GM12878 (cell line): Measurements from ENCODE around the gene POLD4. TPM values are rescaled to one million over a fixed set of nuclear protein-coding genes. Genes with fewer than 3 reads are reported as not detected.
A peak's percentile ranks its signal among the peaks of the same experiment; 100 is the strongest.

Source experiments
- ATAC-seq: fragments of 200-7000 bp; cut with Tn5 transposase; 3 replicates; pipeline ENCODE4 v1.9.1; 2020; ENCODE audit warnings: mild to moderate bottlenecking, moderate library complexity
- BruUV-seq: library from RNA; stranded (reverse); fragments of 400-500 nt; replicated peaks from 2 replicates; lab custom pipeline; 2021; lab: Mats Ljungman, UMichigan
- CTCF ChIA-PET: fragments of 300-600 bp; sonication (Branson Sonifier 250); formaldehyde crosslinking; extraction: SDS; loops from one replicate; lab custom pipeline; 2021; ENCODE audit warnings: inconsistent platforms; lab: Yijun Ruan, JAX
- POLR2A ChIA-PET: fragments of 350-600 bp; formaldehyde crosslinking; extraction: SDS; loops from one replicate; lab custom pipeline; 2021; ENCODE audit warnings: inconsistent platforms; lab: Charles Lee
- RAD21 ChIA-PET: fragments of 300-600 bp; sonication (Branson Sonifier 250); formaldehyde crosslinking; loops from one replicate; lab custom pipeline; 2023; ENCODE audit warnings: antibody characterized with exemption; ENCODE audit not compliant: unreplicated experiment; lab: Charles Lee
- SMC1A ChIA-PET: fragments of 300-600 bp; sonication (Branson Sonifier 250); formaldehyde crosslinking; loops from one replicate; lab custom pipeline; 2023; ENCODE audit not compliant: unreplicated experiment, uncharacterized antibody; lab: Charles Lee
- DNase-seq: peaks from one replicate; pipeline ENCODE4 v3.0.0-alpha.2; 2011; ENCODE audit warnings: low read depth, low spot score
- FAIRE-seq: peaks from 3 replicates; lab custom pipeline; 2011; peaks lifted over from hg19 to GRCh38; lab: Jason Lieb, UNC
- H2AFZ ChIP-seq: 2 replicates; pipeline ENCODE4 v1.6.0; 2011; ENCODE audit warnings: low read depth, low read length, control low read depth; ENCODE audit not compliant: control insufficient read depth
- H3K27ac ChIP-seq: 2 replicates; pipeline ENCODE4 v1.5.1; 2011; ENCODE audit warnings: control low read depth; ENCODE audit not compliant: control insufficient read depth, insufficient read depth
- H3K27me3 ChIP-seq, 2 experiments: replicated peaks in 1 of 2; 2 replicates each; pipeline versions ENCODE4 v1.6.0 to v1.6.1; 2011; ENCODE audit warnings: low read length in 1 of 2; ENCODE audit not compliant: control insufficient read depth in 2 of 2, insufficient read depth in 2 of 2
- H3K36me3 ChIP-seq, 2 experiments: 2 replicates each; pipeline ENCODE4 v1.5.1; 2011; ENCODE audit warnings: low read length in 1 of 2; ENCODE audit not compliant: control insufficient read depth in 2 of 2, insufficient read depth in 2 of 2
- H3K4me1 ChIP-seq: 2 replicates; pipeline ENCODE4 v1.6.1; 2011; ENCODE audit warnings: mild to moderate bottlenecking, low read length, moderate library complexity, mixed read lengths; ENCODE audit not compliant: control insufficient read depth, insufficient read depth
- H3K4me2 ChIP-seq: 2 replicates; pipeline ENCODE4 v1.6.0; 2011; ENCODE audit warnings: control low read depth; ENCODE audit not compliant: control insufficient read depth, insufficient read depth
- H3K4me3 ChIP-seq: fragments of 200-600 bp; sonication (generic); 2 replicates; pipeline ENCODE4 v1.5.1; 2016
- H3K79me2 ChIP-seq: 2 replicates; pipeline ENCODE4 v1.6.0; 2011; ENCODE audit warnings: low read length; ENCODE audit not compliant: control insufficient read depth, insufficient read depth
- H3K9ac ChIP-seq: 2 replicates; pipeline ENCODE4 v1.8.0; 2011; ENCODE audit warnings: low read length, control low read depth, mixed read lengths; ENCODE audit not compliant: control insufficient read depth, insufficient read depth
- H3K9me3 ChIP-seq: replicated peaks from 3 replicates; pipeline ENCODE4 v1.5.1; 2011; ENCODE audit warnings: mild to moderate bottlenecking, low read length; ENCODE audit not compliant: control insufficient read depth, insufficient read depth
- H4K20me1 ChIP-seq: 2 replicates; pipeline ENCODE4 v1.6.0; 2011; ENCODE audit not compliant: control insufficient read depth, insufficient read depth
- DPF2 ChIP-seq: fragments of 450-650 bp; IDR thresholded peaks from 2 replicates; pipeline ENCODE4 v1.6.1; 2017; ENCODE audit warnings: mild to moderate bottlenecking
- ELK1 ChIP-seq: IDR thresholded peaks from 2 replicates; pipeline ENCODE4 v1.6.1; 2012; ENCODE audit warnings: low read depth, low read length, improper control_type of control experiment
- IKZF2 ChIP-seq, 2 experiments: fragments of 450-650 bp; IDR thresholded peaks; 2 replicates each; pipeline ENCODE4 v1.6.1; 2017; ENCODE audit warnings: mild to moderate bottlenecking in 2 of 2, moderate library complexity in 2 of 2
- JUND ChIP-seq: IDR thresholded peaks from 2 replicates; pipeline ENCODE4 v1.6.1; 2012; ENCODE audit warnings: low read depth, mild to moderate bottlenecking, low read length, improper control_type of control experiment, moderate library complexity
- NR2F1 ChIP-seq: fragments of 450-650 bp; conservative IDR thresholded peaks from 2 replicates; pipeline ENCODE4 v1.6.1; 2017; ENCODE audit warnings: mild to moderate bottlenecking
- PML ChIP-seq: IDR thresholded peaks from 2 replicates; pipeline ENCODE4 v1.6.1; 2012; ENCODE audit warnings: low read length, inconsistent platforms
- POLR2A ChIP-seq: IDR thresholded peaks from 2 replicates; pipeline ENCODE4 v1.6.1; 2011; ENCODE audit warnings: low read depth, mild to moderate bottlenecking, low read length
- SIN3A ChIP-seq: IDR thresholded peaks from 2 replicates; pipeline ENCODE4 v1.6.1; 2012; ENCODE audit warnings: low read depth, low read length, improper control_type of control experiment
- SUZ12 ChIP-seq: fragments of 200-600 bp; sonication (generic); IDR thresholded peaks from one replicate; pipeline ENCODE4 v1.6.1; 2018; ENCODE audit warnings: antibody characterized with exemption, mild to moderate bottlenecking; ENCODE audit not compliant: unreplicated experiment
- WGBS: methylation state at CpG from one replicate; pipeline ENCODE4 v1.1.6; 2016; ENCODE audit warnings: low lambda C conversion rate; ENCODE audit not compliant: insufficient replicate concordance, insufficient coverage; ENCODE audit errors: missing lambda C conversion rate; 5-methylcytosine and 5-hydroxymethylcytosine counted together
- in situ Hi-C: fragments of 300-500 bp; cut with MboI; formaldehyde crosslinking; loops from 9 replicates; pipeline ENCODE4 v1.14.3; 2018; ENCODE audit warnings: mixed read lengths
- intact Hi-C: fragments of 100-400 bp; cut with micrococcal nuclease; formaldehyde crosslinking; loops from one replicate; pipeline ENCODE4 v1.14.2; 2022; ENCODE audit not compliant: unreplicated experiment
- polyA plus RNA-seq, 11 experiments: library from polyadenylated mRNA; depleted of rRNA in 4 of 11; unstranded in 6 of 11; stranded (reverse) in 5 of 11; fragments of >200 nt; fragmentation: Nextera tagmentation in 4 of 11; fragmentation: Illumina TruSeq in 1 of 11; extraction: Ambion mirVana in 4 of 11; extraction: Trizol in 1 of 11; gene quantifications; 1 replicate in 1 of 11; 2 replicates in 10 of 11; pipeline versions ENCODE4 v1.2.1 to v1.2.3, GENCODE V29; 2011 to 2016; ENCODE audit warnings: inconsistent platforms in 2 of 11, missing spikeins in 2 of 11, low read depth in 1 of 11
- total RNA-seq, 4 experiments: library from RNA; depleted of rRNA in 3 of 4; stranded (reverse); fragments of >200 nt in 3 of 4; fragmentation: Illumina TruSeq in 1 of 4; extraction: Trizol in 1 of 4; gene quantifications; 2 replicates each; pipeline versions ENCODE4 v1.2.1 to v1.2.3, GENCODE V29; 2013 to 2021
- TF ChIP-seq, protein P1 (sequence below): IDR thresholded peaks from 2 replicates; pipeline ENCODE4 v1.6.1; 2012; ENCODE audit warnings: low read length, inconsistent platforms
- TF ChIP-seq, protein P2 (sequence below): fragments of 450-650 bp; IDR thresholded peaks from 2 replicates; pipeline ENCODE4 v1.6.1; 2018; ENCODE audit warnings: mild to moderate bottlenecking, low read depth, moderate library complexity; ENCODE audit not compliant: partially characterized antibody

The POLD4 gene
- total and polyA plus RNA-seq, 10 of the 15 experiments (the other 5 are each of a cell fraction or from before 2014, with no cell fraction given), result 8.1 to 176 (median 88.1) TPM

DNA sequence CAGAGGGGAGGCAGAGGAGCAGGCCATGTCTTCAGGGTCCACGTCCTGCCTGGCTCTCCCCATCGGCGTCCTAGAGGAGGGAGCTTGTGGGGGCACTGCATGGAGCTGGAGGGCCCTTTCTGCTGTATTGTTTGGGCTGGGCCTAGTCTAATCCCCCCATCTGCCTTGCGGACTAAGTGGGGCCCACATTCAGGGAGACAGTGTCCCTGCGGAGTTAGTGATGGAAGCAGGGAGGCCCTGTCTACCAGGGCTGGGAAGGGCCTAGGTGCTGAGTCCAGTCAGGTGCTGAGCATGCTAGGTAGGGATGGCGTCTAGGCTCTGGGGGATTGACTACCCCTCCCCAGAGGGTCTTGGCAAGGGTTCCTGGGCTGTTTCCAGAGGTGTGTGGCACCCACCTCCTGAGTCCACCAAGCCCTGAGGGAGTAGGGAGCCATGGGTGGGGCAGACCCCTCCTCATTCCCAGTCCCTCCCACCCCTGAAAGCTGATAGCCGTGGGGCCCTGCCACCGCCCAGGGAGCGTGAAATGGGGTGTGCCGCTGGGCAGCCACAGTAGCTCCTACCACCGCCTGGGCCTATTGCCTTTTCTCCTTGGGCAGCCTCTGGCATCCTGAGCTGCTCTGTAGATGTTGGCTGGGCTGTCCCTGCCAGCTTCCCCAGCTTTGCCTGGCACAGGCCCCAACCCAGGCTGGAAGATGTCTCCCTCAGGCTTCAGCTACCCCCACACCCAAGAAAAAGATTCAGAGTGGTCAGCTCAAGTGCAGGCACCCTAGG is 1.9 kb upstream of the POLD4 start:
- Histone ChIP-seq H3K4me2 (peak overlapping the region; percentile 85), H3K79me2 (peaks cover 19% of the 10 kb centered on the region), H3K4me3 (peak overlapping the region; percentile 20; the same call in 1 of the 2 replicates), H3K36me3 (no peaks in the 10 kb centered on the region), H3K4me1 (peaks cover 44% of the 10 kb centered on the region), H2AFZ (no peak overlapping the region), H4K20me1 (no peaks in the 10 kb centered on the region), H3K27me3 (no peaks in the 10 kb centered on the region; a peak in 1 of 4 replicates), H3K27ac (peak overlapping the region; percentile 99), H3K9ac (peak overlapping the region; percentile 71), H3K9me3 (no peaks in the 10 kb centered on the region)
- RAD21 ChIA-PET, result interaction anchor here (0.5 to 10.1 kb wide), 12 partner anchors 10 to 227 kb away, joined by 4 to 525 read pairs (median 22); partner anchors contain the start of genes CLCF1, PPP1CA, PTPRCAP and RAD9A
- no TSS peak for BruUV-seq
- CTCF ChIA-PET, result interaction anchor here (0.9 to 26.2 kb wide), 9 partner anchors 10 to 228 kb away, joined by 3 to 1301 read pairs (median 7); partner anchors contain the start of genes CLCF1, GSTP1, PPP1CA and RAD9A
- POLR2A ChIA-PET, result interaction anchor here (0.5 to 11.4 kb wide), 14 partner anchors 10 to 133 kb away, joined by 3 to 183 read pairs (median 14); partner anchors contain the start of genes PPP1CA, PTPRCAP, RAD9A and TBC1D10C
- SMC1A ChIA-PET, result interaction anchor here (1.0 to 15.8 kb wide), 8 partner anchors 10 to 77 kb away, joined by 3 to 646 read pairs (median 6); partner anchors contain the start of genes CLCF1, PPP1CA and RAD9A
- FAIRE-seq (no peak), ATAC-seq (no peak), DNase-seq (no peak)
- in situ Hi-C loops (no loop called here), intact Hi-C loops (no loop called here)
- no peak for TF ChIP-seq SIN3A
- no peak for TF ChIP-seq PML
- TF ChIP-seq POLR2A, result no peak
- TF ChIP-seq ELK1, result no peak
- no peak for TF ChIP-seq SUZ12
- no peak for TF ChIP-seq JUND
- TF ChIP-seq, protein P1, sequence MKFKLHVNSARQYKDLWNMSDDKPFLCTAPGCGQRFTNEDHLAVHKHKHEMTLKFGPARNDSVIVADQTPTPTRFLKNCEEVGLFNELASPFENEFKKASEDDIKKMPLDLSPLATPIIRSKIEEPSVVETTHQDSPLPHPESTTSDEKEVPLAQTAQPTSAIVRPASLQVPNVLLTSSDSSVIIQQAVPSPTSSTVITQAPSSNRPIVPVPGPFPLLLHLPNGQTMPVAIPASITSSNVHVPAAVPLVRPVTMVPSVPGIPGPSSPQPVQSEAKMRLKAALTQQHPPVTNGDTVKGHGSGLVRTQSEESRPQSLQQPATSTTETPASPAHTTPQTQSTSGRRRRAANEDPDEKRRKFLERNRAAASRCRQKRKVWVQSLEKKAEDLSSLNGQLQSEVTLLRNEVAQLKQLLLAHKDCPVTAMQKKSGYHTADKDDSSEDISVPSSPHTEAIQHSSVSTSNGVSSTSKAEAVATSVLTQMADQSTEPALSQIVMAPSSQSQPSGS, result no peak
- no peak for TF ChIP-seq NR2F1
- TF ChIP-seq DPF2, result no peak
- no peak for TF ChIP-seq IKZF2 (IDR thresholded peaks at IDR 0.05)
- TF ChIP-seq, protein P2, sequence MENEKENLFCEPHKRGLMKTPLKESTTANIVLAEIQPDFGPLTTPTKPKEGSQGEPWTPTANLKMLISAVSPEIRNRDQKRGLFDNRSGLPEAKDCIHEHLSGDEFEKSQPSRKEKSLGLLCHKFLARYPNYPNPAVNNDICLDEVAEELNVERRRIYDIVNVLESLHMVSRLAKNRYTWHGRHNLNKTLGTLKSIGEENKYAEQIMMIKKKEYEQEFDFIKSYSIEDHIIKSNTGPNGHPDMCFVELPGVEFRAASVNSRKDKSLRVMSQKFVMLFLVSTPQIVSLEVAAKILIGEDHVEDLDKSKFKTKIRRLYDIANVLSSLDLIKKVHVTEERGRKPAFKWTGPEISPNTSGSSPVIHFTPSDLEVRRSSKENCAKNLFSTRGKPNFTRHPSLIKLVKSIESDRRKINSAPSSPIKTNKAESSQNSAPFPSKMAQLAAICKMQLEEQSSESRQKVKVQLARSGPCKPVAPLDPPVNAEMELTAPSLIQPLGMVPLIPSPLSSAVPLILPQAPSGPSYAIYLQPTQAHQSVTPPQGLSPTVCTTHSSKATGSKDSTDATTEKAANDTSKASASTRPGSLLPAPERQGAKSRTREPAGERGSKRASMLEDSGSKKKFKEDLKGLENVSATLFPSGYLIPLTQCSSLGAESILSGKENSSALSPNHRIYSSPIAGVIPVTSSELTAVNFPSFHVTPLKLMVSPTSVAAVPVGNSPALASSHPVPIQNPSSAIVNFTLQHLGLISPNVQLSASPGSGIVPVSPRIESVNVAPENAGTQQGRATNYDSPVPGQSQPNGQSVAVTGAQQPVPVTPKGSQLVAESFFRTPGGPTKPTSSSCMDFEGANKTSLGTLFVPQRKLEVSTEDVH, result no peak
- 83% methylated on average over 11 of the region's 11 CpGs for WGBS
